Stimulated activated naive CD4-positive, alpha-beta T cell treated with Interleukin-2 at 50 U/mL for 16 hours (primary cell): ENCODE data around the gene CYP2U1.
A peak's percentile ranks its signal among the peaks of the same experiment; 100 is the strongest.

Experiments
- DNase-seq: peaks from one replicate; lab custom pipeline; 2025; lab: John Stamatoyannopoulos, UW

The CYP2U1 gene

GRCh38 chr4:107987916-107988762 lies 56.8 kb downstream of the CYP2U1 start:
- DNase-seq = no peak

- DNase-seq = no peak
Observed at GRCh38 chr4:107988763-107989035, 57.4 kb downstream of the CYP2U1 start.

- no peak for DNase-seq
Observed at GRCh38 chr4:107989162-107989536, 57.8 kb downstream of the CYP2U1 start.

GRCh38 chr4:107989537-107990386 lies 58.4 kb downstream of the CYP2U1 start, which contains the start of gene HADH:
TSS of gene HADH (plus strand) at chr4:107989889. CDS start at chr4:107989933, 44 bp downstream.
- DNase-seq = peak; percentile 91

- no peak for DNase-seq
Observed at GRCh38 chr4:107991945-107992630, 60.7 kb downstream of the CYP2U1 start.

- no peak for DNase-seq
Observed at GRCh38 chr4:107993969-107994368, 62.6 kb downstream of the CYP2U1 start.

GRCh38 chr4:107994894-107995293 lies 63.5 kb downstream of the CYP2U1 start:
- no peak for DNase-seq

- DNase-seq = no peak
Observed at GRCh38 chr4:107996949-107997788, 65.8 kb downstream of the CYP2U1 start.

- DNase-seq = no peak
Observed at GRCh38 chr4:107997794-107998193, 66.4 kb downstream of the CYP2U1 start.

- DNase-seq = no peak
Observed at GRCh38 chr4:107999932-108000539, 68.7 kb downstream of the CYP2U1 start.

- no peak for DNase-seq
Observed at GRCh38 chr4:108001540-108002135, 70.3 kb downstream of the CYP2U1 start.
